Stimulated activated CD4-positive, alpha-beta T cell treated with anti-CD3 and anti-CD28 coated beads, Interleukin-15, amount 100 ng/mL, for 24 hours (primary cell): Measurements from ENCODE around the gene ZNF554.
"Not testable (repeated sequence)": the region's sequence is repeated elsewhere in the genome, so short reads cannot be mapped to it uniquely, and the experiment has no call there.

Experiments used
- DNase-seq: peaks from one replicate; pipeline ENCODE4 v3.0.0-alpha.2; 2020

Gene ZNF554

DNA sequence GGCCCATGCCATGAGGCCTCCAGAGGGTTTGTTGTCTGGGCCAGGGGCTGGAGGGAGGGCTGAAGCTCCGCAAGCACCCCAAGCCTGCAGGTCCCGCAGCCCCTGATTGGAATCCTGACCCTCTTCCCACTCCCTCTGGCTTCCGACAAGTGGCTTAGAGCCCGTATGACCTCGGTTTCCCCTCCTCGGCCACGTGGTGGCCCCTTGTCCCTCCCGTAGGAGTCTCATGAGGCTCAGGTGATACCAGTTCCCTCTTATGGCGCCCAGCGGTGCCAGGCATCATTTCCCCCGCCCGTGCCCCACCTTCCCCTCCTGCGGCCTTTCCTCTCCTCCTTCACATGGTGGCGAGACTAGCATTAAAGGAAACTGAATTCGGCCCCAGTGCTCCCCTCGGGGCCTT lies 28.2 kb upstream of the ZNF554 start:
- no peak for DNase-seq

DNA sequence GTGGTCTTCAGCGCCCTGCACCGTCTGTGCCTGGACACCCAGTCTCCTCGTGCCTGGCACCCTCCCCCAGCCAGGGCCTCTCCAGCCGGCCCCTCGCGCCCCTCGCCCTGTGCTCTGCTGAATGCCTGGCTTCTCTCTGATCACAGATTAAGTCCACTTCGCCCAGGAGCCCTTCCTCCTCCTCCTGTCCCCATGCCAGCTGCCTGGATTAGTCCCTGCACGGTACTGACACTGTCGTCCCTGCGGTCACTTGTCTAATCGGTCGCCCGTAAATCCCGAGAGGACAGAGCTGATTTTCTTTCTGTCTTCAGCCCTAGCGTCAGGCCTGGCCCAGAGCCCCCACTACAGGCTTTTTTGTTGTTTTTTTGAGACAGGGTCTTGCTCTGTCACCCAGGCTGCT lies 27.8 kb upstream of the ZNF554 start:
- DNase-seq: no peak

DNA sequence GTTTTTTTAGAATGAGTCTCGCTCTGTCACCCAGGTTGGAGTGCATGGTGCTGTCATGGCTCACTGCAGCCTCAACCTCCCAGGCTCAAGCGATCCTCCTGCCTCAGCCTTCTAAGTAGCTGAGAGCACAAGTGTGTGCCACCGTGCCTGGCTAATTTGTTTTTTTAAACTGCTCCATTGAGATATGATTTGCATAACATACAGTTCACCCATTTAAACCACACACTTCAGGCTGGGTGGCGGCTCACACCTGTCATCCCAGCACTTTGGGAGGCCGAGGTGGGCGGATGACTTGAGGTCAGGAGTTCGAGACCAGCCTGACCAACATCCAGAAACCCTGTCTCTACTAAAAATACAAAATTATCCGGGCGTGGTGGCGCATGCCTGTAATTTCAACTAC lies 27.0 kb upstream of the ZNF554 start:
- not testable (repeated sequence) for DNase-seq

DNA sequence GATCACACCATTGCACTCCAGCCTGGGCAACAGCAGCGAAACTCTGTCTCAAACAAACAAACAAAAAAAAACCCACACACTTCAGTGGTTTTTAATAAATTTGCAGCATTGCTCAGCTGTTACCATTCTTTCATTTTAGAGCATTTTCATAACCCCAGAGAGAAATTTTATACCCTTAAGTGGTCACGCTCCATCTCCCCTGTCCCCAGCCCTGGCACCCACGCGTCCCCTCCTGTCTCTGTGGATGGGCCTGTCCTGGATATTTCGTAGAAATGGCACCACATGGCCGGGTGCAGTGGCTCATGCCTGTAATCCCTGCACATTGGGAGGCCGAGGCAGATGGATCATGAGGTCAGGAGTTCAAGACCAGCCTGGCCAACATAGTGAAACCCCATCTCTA lies 26.5 kb upstream of the ZNF554 start:
- no peak for DNase-seq

DNA sequence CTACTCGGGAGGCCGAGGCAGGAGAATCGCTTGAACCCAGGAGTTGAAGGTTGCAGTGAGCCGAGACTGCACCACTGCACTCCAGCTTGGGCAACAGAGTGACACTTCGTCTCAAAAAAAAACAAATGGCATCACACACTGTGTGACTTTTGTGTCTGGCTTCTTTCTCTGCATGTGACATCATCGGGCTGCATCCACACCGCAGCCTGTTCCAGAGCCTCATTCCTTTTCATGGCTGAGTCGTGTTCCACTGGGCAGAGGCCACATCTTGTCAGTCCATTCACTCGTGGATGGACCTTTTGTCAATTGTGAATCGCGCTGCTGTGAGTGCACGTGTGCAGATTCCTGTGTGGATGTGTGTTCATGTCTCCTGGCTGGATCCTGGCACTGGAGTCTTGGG lies 26.1 kb upstream of the ZNF554 start:
- DNase-seq: no peak

DNA sequence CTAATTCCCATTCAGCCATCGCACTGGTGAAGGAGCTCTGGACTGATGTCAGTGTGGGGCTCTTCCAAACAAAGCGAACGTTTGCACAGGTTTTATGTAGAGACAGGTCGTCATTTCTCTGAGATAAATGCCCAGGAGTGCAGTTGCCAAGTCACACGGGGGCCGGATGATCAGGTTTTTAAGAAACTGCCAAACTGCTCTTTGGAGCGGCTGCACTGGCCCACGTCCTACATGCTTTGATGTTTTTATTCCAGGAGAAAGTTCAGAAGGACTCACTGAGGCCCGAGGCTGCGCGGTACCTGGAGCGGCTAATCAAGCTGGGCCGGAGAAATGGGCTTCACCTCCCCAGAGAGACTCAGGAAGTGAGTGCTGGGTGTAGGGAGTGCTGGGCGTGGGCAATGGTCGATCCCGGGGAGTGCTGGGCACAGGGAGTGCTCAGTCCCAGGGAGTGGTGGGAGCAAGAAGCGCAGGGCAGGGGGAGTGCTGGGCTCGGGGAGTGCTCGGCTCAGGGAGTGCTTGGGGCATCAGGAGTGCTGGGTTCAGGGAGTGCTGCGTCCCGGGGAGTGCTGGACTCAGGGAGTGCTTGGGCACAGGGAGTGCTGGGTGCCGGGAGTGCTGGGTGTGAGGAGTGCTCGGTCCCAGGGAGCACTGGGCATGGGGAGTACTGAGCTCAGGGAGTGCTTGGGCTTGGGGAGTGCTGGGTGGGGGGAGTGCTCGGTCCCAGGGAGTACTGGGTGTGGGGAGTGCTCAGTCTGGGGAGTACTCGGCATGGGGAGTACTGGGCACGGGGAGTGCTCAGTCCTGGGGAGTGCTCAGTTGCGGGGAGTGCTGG lies 23.6 kb upstream of the ZNF554 start:
- DNase-seq: no peak

DNA sequence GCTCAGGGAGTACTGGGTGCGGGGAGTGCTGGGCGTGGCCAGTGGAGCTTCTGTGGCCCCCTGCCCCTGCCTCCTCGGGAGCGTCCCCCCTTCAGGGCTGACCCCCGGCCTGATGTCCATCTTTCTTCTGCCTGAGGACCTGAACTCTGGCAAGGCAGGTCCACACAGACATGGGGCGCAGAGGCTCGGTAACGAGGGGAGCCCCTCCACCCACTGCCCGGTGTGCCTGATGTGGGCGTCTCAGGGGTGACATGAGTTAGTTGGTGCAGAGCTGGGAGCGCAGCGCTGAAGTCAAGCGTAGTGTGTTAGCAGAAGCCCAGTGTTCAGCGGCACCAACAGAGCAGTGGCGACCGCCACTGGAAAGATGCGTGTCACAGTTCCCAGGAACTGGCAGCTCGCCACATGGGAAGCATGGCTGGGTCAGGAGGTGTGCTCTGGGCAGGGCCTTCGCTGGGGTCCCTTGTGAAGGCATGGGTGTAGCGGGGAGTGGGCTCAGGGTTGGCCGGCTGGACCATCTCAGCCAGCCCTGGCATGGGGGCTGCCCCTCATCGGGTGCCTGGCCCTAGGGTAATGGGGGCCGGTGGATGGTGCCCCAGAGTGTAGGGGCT lies 22.9 kb upstream of the ZNF554 start:
- DNase-seq: no peak

DNA sequence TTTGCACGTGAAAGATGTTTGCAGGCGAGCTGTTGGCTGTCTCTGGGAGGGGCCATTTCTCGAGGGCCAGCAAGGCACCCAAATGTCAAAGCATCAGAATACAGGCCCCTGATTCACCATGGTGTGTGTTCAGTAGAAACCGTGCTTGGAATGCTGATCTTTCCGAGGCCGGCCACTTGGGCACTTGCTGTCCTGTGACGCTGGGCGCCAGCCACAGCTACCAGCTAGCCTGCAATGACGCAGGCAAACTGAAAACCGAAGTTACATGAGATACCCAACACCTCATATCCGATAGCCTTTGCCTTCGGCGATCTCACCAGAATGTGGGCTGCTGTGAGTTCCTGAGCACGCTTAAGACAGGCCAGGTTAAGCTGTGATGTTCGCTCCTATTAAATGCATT lies 22.4 kb upstream of the ZNF554 start:
- DNase-seq: no peak

DNA sequence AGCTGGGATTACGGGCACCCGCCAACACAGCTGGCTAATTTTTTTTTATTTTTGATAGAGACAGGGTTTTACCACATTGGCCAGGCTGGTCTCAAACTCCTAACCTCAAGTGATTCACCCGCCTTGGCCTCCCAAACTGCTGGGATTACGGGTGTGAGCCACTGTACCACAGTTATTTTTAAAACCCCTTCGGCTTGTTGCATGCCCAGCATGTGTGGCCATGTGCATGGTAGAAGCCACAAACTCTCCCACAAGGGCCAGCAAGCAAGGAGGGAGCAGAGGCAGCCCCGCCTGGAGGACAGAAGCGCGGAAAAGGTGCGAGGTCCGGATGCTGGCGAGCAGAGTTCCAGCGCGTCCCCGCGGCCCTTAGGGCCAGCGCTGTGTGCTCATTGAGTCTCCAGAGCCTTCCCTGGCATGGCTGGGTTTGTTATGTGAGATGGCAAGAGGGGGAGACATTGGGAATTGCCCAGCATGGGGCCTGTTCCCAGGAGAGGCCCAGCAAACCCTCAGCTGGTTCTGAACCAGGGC lies 21.4 kb upstream of the ZNF554 start:
- DNase-seq: no peak

DNA sequence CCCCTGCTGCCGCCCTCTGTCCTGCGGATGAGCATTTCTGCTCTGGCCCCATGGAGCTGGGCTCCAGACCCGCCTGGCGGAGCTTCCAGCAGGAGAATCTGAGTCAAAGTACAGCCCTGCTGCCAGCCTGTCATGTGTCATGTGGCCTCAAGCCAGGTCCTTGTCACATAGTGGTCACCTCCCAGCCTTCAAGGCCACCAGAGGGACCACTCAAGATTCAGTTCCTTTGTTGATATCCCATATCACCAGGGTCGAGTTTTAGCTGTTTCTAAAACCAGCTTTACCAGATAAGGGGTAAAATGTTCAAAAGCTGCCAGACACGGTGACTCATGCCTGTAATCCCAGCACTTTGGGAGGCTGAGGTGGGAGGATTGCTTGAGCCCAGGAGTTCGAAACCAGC lies 20.9 kb upstream of the ZNF554 start:
- DNase-seq: no peak

DNA sequence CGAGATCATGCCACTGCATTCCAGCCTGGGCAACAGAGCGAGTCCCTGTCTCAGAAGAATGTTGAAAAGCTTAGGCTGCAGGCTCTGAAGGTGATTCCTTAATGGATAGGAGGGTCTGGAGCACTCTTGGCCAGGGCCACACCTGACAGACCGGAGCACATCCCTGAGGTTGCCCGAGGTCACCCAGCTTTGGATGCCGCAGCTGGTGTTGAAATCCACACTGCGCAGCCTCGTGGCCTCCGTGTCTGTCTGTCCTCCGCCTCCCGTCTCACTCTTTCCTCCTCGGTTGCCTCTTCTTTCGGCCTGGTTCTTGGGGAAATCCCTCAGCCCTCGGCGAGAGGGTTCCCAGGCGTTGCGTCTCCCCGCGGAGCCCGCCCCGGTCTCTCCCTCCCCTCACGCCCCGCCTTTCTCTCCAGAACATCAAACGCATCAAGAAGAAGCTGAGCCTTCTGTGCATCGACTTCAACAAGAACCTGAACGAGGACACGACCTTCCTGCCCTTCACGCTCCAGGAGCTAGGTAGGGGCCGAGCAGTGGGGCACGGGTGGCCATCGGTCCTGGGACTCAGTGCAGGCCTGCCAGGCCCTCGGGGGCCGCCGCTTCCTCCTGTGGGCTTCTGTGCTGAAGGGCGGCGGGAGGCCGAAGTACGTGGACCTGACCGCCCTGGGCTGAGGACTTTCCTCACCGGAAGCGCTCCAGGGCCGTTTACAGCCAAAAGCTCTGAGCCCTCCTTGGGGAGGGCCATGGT lies 20.2 kb upstream of the ZNF554 start:
- DNase-seq: no peak

DNA sequence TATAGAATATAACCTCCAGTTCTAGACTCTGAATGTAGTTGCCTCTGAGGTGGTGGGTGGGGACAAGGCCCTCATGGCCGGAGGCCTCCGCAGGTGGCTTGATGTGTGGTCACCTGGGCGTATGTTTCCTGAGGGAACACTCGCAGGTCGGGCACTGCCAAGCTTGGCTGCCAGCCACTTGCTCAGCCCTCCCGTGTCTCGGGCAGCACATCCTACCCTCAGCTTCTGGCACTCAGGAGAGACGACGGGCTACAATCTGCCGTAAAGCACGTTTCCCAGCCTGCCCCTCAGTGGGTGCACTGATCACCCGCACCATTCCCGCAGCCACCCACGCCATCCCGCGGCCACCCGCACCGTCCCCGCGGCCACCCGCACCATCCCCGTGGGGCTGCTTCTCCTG lies 19.2 kb upstream of the ZNF554 start:
- DNase-seq: no peak

DNA sequence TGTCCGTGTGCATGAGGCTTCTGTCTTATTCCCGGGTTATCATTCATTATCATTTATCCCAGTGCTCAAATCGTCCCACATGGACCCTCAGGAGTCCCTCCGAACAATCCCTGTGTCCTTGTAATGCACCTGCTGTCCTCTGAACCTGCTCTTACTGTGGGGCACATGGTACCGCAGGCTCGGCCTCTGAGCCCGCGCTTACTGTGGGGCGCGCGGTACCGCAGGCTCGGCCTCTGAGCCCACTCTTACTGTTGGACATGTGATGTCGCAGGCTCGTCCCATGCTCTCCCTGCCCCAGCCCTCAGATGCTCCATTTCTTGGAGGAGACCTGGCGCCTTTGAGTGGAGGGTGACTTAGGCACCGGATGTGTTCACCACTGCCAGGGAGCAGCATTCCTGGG lies 16.8 kb upstream of the ZNF554 start:
- DNase-seq: no peak

DNA sequence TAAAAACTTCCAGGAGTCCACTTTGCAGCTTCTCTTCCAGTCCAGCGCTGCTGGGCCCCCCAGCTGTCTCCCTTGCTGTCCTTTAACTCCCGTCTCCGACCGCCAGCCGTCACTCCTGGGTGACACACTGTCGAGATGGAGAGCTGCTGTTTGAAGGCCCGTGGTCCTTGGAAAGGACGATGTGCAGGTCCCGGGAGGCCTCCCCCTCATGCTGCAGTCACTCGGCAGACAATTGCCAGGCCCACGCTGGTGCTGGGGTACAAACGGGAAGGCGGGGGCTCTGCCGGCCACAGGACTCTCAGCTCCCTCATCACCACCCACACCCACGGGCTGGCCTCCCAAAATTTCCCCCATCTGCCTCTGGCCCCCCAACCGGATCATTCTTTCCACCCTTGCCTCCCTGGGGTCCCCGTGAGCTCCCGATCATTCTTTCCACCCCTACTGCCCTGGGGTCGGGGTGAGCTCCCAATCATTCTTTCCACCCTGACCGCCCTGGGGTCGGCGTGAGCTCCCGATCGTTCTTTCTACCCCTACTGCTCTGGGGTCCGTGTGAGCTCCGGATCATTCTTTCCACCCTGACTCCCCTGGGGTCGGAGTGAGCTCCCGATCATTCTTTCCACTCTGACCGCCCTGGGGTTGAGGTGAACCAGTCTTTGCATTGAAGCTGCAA lies 16.0 kb upstream of the ZNF554 start:
- DNase-seq: no peak

DNA sequence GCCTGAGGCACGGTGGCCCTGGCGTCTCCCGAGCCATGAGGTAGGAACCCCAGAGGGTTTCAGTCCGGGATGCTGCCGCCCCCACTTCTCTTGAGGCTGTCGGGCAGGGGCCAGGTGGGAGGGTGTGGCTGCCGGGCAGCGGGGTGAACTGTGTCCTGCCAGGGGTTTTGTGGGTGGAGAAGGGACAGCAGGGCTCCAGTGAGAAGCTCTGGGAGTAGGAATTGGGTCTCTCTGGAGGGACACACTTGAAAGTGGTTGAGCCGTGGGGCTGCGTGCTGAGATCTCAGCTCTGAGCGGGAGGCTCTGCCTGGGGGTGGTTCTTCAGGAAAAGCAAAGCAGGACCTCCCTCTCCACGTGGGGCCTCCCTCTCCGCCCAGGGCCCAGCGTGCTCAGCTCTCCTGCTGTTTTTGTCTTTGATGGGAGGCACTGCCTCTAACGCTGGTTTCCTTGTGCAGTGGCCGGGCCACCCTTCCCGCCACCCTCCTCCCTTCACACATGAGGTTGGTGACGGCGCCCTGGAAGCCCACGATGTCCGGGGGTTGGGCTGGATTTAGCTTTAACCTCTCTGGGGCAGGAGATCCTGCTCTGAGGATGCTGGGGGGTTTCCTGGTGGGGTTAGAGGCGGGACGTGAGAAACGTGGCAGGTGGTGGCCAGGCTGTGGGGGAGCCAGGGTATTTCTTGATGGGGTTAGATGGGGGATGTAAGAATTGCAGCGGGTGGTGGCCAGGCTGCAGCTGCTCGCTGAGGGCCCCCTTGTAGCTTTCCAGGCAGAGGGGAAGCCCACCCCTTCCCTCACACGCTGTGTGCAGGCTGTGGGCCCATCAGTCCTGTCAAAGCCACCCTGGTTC lies 15.3 kb upstream of the ZNF554 start:
- no peak for DNase-seq

DNA sequence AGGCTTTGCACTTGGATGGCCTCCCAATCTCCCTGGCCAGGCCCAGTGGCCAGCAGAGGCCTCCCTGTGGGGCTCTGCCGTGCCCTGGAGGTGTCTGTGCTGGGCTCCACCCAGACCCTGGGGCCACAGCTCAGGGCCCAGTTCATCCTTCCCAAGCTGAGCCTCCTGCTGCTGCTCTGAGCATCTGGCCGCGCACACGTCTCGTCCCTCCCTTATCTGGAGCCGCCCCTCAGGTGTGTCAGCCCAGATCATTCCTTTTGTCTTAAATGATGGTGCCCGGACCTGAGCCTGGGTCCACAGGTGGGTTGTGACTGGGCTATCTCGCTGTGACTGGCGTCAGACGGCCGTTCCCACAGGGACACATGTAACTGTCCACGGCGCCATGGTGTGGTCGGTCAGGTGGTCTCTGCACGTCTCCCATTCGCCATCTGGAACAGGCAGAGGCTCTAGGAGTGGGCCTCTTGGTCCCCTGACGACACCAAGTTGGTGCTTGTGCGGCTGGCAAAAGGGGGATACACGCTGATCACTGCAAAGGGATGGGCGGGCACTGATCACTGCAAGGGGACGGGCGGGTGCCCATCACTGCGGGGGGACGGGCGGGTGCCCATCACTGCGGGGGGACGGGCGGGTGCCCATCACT lies 14.3 kb upstream of the ZNF554 start:
- no peak for DNase-seq

DNA sequence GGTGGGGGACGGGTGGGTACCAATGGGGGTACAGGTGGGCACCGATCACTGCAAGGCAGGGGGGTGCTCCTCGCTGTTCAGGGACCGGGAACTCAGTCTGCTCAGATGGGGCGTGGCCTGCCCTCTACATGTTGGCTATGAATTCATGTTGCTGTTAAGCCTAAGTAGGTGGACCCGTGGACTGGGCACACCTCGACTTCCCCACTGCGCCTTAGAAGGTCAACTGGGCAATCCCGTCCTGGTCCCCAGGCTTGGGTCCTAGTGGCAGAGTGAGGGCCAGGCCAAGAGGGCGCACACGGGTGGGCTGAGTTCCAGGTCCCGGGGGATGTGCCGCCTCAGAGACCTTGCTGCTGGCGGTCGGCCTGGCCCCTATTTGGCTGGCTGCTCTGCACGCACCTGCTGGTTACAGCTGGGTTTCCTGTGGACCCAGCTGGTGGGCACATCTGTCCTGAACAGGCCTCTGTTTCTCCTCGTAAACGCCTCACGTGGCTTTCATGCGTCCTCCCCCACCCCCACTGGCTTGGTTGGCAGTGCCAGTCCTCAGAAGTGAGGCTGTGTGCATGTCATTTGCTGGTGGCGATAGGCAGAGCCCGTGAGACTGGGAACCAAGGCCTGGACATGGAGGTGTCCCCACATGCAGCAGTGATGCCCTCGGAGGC lies 13.5 kb upstream of the ZNF554 start:
- DNase-seq: no peak

DNA sequence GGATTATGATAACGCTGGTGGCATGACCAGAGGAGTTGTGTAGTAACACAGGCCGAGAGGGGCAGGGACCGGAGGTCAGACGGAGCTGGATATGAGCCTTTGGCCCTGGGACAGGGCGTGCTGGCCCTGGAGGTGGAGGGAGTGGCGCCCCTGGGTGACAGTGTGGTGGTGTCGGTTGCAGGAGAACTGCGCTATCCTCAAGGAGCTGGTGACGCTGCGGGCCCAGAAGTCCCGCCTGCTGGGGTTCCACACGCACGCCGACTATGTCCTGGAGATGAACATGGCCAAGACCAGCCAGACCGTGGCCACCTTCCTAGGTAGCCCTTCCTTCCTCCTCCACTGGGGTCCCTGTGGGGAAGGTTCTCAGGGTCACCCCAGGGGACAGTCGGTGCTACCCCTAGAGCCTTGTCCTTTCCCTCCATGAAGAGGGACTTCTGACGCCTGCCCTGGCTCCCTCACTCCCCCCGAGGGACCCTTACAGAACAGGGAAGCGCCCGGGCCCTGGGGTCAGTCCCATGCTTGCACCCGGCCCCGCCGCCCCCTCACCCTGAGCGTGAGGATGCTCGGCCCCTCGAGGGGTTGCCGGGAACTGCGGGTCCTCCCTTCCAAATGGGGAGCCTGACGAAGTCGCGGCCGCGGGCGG lies 12.8 kb upstream of the ZNF554 start:
- DNase-seq: no peak

DNA sequence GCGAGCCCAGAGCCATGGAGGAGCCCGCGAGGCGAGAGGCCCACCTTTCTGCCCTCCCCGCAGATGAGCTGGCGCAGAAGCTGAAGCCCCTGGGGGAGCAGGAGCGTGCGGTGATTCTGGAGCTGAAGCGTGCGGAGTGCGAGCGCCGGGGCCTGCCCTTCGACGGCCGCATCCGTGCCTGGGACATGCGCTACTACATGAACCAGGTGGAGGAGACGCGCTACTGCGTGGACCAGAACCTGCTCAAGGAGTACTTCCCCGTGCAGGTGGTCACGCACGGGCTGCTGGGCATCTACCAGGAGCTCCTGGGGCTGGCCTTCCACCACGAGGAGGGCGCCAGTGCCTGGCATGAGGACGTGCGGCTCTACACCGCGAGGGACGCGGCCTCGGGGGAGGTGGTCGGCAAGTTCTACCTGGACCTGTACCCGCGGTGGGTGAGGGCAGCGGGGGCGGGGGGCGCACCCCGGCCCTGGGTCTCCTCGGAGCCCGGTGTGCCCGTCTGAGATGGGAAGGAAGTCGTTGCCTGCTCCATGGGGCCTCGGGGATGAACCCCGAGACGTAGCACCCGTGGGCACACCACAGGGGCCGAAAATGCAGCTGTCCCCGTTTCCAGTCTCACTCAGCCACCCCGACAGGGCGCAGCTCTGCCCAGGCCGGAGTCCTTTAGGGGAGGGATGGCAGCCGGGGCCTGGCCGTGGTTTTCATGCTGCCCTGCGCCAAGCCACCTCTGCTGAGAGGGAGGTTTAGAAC lies 12.1 kb upstream of the ZNF554 start:
- no peak for DNase-seq
